ENCODE data around the gene GALNT16.

DNA sequence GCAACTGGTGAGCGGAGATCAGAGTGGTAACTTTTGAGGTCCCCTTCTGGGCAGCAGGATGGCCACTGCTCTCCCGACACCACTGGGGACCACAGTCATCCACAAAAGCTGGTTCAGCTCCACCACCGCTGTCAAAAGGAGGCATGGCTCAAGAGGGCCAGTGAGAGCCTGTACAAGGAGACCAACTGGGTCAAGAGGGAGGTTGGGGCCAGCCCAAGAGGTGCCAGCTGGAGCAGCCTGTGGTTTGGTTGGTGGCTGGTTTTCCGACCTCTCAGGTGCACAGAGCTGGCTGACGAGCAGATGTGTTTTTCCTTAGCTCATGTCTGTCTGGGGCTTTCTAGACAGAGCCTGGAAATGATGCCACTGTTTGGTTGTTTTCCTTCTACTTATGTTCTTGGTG, 78.0 kb downstream of the GALNT16 start:
- TF ChIP-seq, protein P1, sequence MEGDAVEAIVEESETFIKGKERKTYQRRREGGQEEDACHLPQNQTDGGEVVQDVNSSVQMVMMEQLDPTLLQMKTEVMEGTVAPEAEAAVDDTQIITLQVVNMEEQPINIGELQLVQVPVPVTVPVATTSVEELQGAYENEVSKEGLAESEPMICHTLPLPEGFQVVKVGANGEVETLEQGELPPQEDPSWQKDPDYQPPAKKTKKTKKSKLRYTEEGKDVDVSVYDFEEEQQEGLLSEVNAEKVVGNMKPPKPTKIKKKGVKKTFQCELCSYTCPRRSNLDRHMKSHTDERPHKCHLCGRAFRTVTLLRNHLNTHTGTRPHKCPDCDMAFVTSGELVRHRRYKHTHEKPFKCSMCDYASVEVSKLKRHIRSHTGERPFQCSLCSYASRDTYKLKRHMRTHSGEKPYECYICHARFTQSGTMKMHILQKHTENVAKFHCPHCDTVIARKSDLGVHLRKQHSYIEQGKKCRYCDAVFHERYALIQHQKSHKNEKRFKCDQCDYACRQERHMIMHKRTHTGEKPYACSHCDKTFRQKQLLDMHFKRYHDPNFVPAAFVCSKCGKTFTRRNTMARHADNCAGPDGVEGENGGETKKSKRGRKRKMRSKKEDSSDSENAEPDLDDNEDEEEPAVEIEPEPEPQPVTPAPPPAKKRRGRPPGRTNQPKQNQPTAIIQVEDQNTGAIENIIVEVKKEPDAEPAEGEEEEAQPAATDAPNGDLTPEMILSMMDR (IDR thresholded peaks at IDR 0.05) = no peak
- TF ChIP-seq POLR2A (IDR thresholded peaks at IDR 0.05) = no peak
